Measurements from ENCODE around the gene MRPS22. TPM values are rescaled to one million over a fixed set of nuclear protein-coding genes. Genes with fewer than 3 reads are reported as not detected.

Gene MRPS22
- total and polyA plus RNA-seq, 2 of the 8 experiments (the other 6 are each of a cell fraction or from before 2014, with no cell fraction given), result 28.3 to 45.8 TPM

- POLR2A ChIA-PET (ENCODE audit: partially characterized antibody), result no interaction called here
- Histone ChIP-seq H4K8ac (ENCODE audit: extremely low read depth, insufficient read depth, low read length) (no peak overlapping the region), H3K23me2 (ENCODE audit: low read depth, low read length) (peaks cover 1% of the 10 kb centered on the region; the same call in 1 of the 2 replicates), H2AK5ac (ENCODE audit: low read depth, low read length) (no peak overlapping the region), H2AFZ (ENCODE audit: low read length) (no peak overlapping the region), H3K9ac (replicated peaks in 1 of 4; ENCODE audit: extremely low read depth in 1 of 4, low read depth in 3 of 4, low read length in 3 of 4) (no peak overlapping the region), H2BK5ac (ENCODE audit: low read depth, low read length) (no peak overlapping the region), H2BK15ac (ENCODE audit: low read length) (no peak overlapping the region), H2BK12ac (ENCODE audit: low read depth, low read length) (no peak overlapping the region), H3K27me3 (replicated peaks in 1 of 4; ENCODE audit: control insufficient read depth in 3 of 4, extremely low read depth in 1 of 4, insufficient read depth in 3 of 4, low read length in 3 of 4) (no peaks in the 10 kb centered on the region), H2BK120ac (replicated peaks; ENCODE audit: low read depth, low read length) (no peak overlapping the region), H3K4me3 (ENCODE audit: extremely low read depth in 1 of 4, insufficient read depth in 2 of 4, low read depth in 3 of 4, low read length in 4 of 4) (no peak overlapping the region), H4K91ac (replicated peaks; ENCODE audit: insufficient read length, low read length) (no peak overlapping the region), H2BK20ac (ENCODE audit: low read length) (no peak overlapping the region), H3K9me3 (ENCODE audit: insufficient read depth in 2 of 2, low read depth in 1 of 2, low read length in 1 of 2) (no peaks in the 10 kb centered on the region), H3K79me2 (ENCODE audit: control insufficient read depth in 1 of 2, insufficient read depth in 2 of 2, low read length in 2 of 2) (no peaks in the 10 kb centered on the region), H3K4me2 (ENCODE audit: insufficient read depth in 1 of 2, low read depth in 2 of 2, low read length in 2 of 2) (no peak overlapping the region), H3K23ac (ENCODE audit: insufficient read length) (no peak overlapping the region), H3K4ac (replicated peaks; ENCODE audit: insufficient read length, low read depth, low read length) (no peak overlapping the region), H3K14ac (ENCODE audit: insufficient read length) (no peak overlapping the region), H3K18ac (ENCODE audit: extremely low read depth, low read length) (no peak overlapping the region), H3K4me1 (replicated peaks in 1 of 4; ENCODE audit: control insufficient read depth in 3 of 4, insufficient read depth in 4 of 4, low read length in 3 of 4) (peaks cover 0 to 6% (median 2%) of the 10 kb centered on the region in 4 experiments; a peak in 5 of 7 replicates), H3K79me1 (ENCODE audit: low read depth, low read length) (no peaks in the 10 kb centered on the region), H3K56ac (replicated peaks; ENCODE audit: insufficient read length, low read depth, low read length) (no peak overlapping the region), H3K27ac (ENCODE audit: low read depth, low read length) (no peak overlapping the region), H4K20me1 (replicated peaks in 1 of 2; ENCODE audit: control insufficient read depth in 1 of 2, insufficient read depth in 2 of 2, low read length in 2 of 2) (no peaks in the 10 kb centered on the region), H4K5ac (ENCODE audit: insufficient read length, low read depth, low read length) (no peak overlapping the region), H3K36me3 (ENCODE audit: control insufficient read depth in 2 of 4, insufficient read depth in 4 of 4, low read length in 3 of 4) (no peaks in the 10 kb centered on the region)
- CTCF ChIA-PET (ENCODE audit: partially characterized antibody), result interaction anchor here (1.3 to 12.6 kb wide), 4 partner anchors 6 to 329 kb away, joined by 3 to 103 read pairs (median 4); no protein-coding TSS in a partner anchor
- DNase-seq (ENCODE audit: low read depth in 1 of 2, low spot score in 2 of 2) (no peak), FAIRE-seq (no peak)
- TF ChIP-seq SP2 (IDR thresholded peaks at IDR 0.05; ENCODE audit: low read length) (no peak), EZH2 (IDR thresholded peaks at IDR 0.05; ENCODE audit: low read depth, low read length, severe bottlenecking) (no peak), TEAD4 (IDR thresholded peaks at IDR 0.05; ENCODE audit: low read depth, low read length) (no peak), SIRT6 (IDR thresholded peaks at IDR 0.05; ENCODE audit: low read length) (no peak), RBBP5 (IDR thresholded peaks at IDR 0.05; ENCODE audit: borderline replicate concordance, low read depth, low read length) (no peak), BACH1 (IDR thresholded peaks at IDR 0.05; ENCODE audit: low read length) (no peak), JUND (IDR thresholded peaks at IDR 0.05; ENCODE audit: low read length) (no peak), EGR1 (IDR thresholded peaks at IDR 0.05; ENCODE audit: borderline replicate concordance, low read depth, low read length) (no peak), CTCF (IDR thresholded peaks at IDR 0.05; ENCODE audit: control extremely low read depth in 1 of 3, insufficient read depth in 1 of 3, low read depth in 1 of 3, low read length in 3 of 3) (no peak), RXRA (IDR thresholded peaks at IDR 0.05; ENCODE audit: insufficient read depth, low read depth, low read length) (no peak), GABPA (IDR thresholded peaks at IDR 0.05; ENCODE audit: borderline replicate concordance, insufficient read depth, low read length) (no peak)
- WGBS, 2 experiments (ENCODE audit: extremely low coverage in 1 of 2, insufficient coverage in 1 of 2, insufficient read length in 1 of 2, insufficient replicate concordance in 2 of 2, low coverage in 1 of 2, low lambda C conversion rate in 2 of 2, missing lambda C conversion rate in 1 of 2), result 78% methylated on average over 4 of the region's 4 CpGs; no CpG with 5 or more reads in 1 of the 2 experiments
These were observed 33.9 kb upstream of the MRPS22 start for GRCh38 chr3:139309880-139310279.

Measured in H1 (cell line).